T47D (cell line): ENCODE measurements around the gene LYZL1.
A peak's percentile ranks its signal among the peaks of the same experiment; 100 is the strongest.
"Not testable (repeated sequence)": the region's sequence is repeated elsewhere in the genome, so short reads cannot be mapped to it uniquely, and the experiment has no call there.

Source experiments
- DNase-seq, 2 experiments: peaks; one replicate each; pipeline versions ENCODE4 v3.0.0 to v3.0.0-alpha.2; 2011 to 2012; ENCODE audit warnings: low read depth in 1 of 2, low spot score in 1 of 2
- JUND ChIP-seq: IDR thresholded peaks from 2 replicates; pipeline ENCODE4 v1.6.1; 2012; ENCODE audit warnings: low read depth
- in situ Hi-C: cut with HindIII; loops from 2 replicates; pipeline ENCODE4 v1.10.0; 2016; ENCODE audit warnings: low sequenced_read_pairs, low pct_unique_long_range_greater_than_20kb

LYZL1 gene

GRCh38 chr10:29355411-29355991 lies 66.6 kb downstream of the LYZL1 start:
- TF ChIP-seq JUND: no peak
- DNase-seq: no peak
- in situ Hi-C loops: no loop called here

- in situ Hi-C loops: no loop called here
- no peak for DNase-seq
- TF ChIP-seq JUND: no peak
Measured at GRCh38 chr10:29356931-29357330, 68.1 kb downstream of the LYZL1 start.

GRCh38 chr10:29358010-29358616 lies 69.2 kb downstream of the LYZL1 start:
- in situ Hi-C loops: no loop called here

GRCh38 chr10:29360215-29360853 lies 71.5 kb downstream of the LYZL1 start:
- DNase-seq, in situ Hi-C loops: not testable (repeated sequence)

More at GRCh38 chr10:29358010-29358616, 69.2 kb downstream of the LYZL1 start:
- TF ChIP-seq JUND: no peak
- peak in 1 of 2 experiments; percentile 19 for DNase-seq
